ENCODE measurements around the gene NEURL1B. TPM values are rescaled to one million over a fixed set of nuclear protein-coding genes. Genes with fewer than 3 reads are reported as not detected.
A peak's percentile ranks its signal among the peaks of the same experiment; 100 is the strongest.

NEURL1B gene
- total RNA-seq, 1 donor from 2014 or later = 30.9 TPM

DNA sequence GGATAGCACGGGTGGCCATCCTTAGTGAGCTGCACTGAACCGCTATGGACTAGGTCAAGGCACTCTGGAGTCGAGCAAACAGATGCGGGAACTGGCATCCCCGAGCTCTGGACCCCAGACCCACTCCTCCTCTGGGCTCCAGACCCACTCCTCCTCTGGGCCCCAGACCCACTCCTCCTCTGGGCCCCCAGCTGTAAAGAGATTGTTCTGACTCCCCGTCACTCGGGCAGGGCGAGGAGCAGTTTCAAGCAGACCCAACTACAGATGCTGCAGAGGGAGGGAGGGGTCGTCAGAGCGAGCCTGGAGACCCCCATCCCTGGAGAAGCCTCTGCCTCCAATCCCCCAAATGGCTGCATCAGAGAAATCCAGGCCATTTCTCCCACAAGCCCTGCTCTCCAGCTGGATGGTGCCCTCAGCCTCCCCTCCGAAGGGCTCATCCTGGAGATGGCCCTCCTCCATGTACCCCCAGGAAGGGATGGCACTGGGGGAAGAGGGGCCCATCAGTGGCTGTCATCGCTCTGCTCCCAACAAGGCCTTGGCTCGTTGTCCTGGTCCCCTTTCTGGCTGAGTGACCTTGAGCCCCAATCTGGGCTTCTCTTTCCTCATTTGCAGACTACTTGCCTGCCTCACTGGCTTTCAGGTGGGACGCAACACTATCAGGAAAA, 91.3 kb downstream of the NEURL1B start:
- Histone ChIP-seq H3K27me3 (no peaks in the 10 kb centered on the region), H3K9me3 (no peaks in the 10 kb centered on the region), H3K36me3 (no peaks in the 10 kb centered on the region), H3K4me1 (peaks cover 35% of the 10 kb centered on the region), H3K4me3 (no peak overlapping the region), H3K27ac (peak overlapping the region; percentile 95)
- TF ChIP-seq, protein P1, sequence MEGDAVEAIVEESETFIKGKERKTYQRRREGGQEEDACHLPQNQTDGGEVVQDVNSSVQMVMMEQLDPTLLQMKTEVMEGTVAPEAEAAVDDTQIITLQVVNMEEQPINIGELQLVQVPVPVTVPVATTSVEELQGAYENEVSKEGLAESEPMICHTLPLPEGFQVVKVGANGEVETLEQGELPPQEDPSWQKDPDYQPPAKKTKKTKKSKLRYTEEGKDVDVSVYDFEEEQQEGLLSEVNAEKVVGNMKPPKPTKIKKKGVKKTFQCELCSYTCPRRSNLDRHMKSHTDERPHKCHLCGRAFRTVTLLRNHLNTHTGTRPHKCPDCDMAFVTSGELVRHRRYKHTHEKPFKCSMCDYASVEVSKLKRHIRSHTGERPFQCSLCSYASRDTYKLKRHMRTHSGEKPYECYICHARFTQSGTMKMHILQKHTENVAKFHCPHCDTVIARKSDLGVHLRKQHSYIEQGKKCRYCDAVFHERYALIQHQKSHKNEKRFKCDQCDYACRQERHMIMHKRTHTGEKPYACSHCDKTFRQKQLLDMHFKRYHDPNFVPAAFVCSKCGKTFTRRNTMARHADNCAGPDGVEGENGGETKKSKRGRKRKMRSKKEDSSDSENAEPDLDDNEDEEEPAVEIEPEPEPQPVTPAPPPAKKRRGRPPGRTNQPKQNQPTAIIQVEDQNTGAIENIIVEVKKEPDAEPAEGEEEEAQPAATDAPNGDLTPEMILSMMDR (IDR thresholded peaks at IDR 0.05) = no peak
- TF ChIP-seq POLR2A (IDR thresholded peaks at IDR 0.05) (no peak), POLR2AphosphoS5 (IDR thresholded peaks at IDR 0.05; ENCODE audit: insufficient read depth in 1 of 2, low read depth in 1 of 2) (no peak)
- DNase-seq (ENCODE audit: extremely low spot score in 2 of 2) = no peak
- intact Hi-C loops (cut with DNase I) = loop anchor here (5.0 kb wide), 1 partner anchor 35 kb away; no protein-coding TSS in a partner anchor

DNA sequence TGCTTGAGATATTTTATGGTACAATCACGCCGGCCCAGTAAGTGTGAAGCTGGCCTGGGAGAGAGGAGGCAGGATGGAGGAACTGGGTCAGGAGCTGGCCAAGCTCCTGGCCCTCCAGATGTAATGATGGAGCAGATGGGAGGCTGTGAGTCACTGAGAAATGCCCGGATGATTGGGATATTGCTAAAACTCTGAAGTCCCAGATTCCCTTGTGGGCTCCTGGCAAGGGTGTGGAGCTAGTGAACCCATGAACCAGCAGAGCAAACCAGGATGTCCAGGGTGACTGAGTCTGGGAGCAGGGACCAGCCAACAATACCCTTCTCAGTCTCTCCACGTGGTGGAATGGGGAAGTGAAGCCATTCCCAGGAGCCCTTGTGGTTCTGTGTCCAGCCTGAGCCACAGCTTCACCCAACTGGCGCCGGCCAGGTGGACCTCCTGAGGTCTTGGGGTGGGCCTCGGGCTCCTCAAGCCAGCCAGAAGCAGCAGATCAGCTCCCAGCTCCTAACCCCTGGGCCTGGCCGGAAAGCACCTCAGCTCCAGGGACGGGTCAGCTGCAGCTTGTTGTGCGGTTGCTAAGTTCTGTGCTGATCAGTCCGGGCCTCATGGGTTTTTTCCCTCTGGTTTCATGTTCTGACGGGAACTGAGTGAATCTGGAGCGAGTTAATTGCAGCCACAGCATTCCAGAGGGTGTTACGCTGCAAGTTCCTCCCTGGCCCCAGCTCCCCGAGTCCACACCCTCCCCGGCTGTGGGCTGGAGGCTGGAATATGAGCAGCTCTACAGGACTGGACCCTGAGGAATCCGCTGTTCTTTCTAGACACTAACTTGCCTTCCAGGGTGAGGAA, 92.3 kb downstream of the NEURL1B start:
- Histone ChIP-seq H3K9me3 (no peaks in the 10 kb centered on the region), H3K4me1 (peaks cover 35% of the 10 kb centered on the region), H3K36me3 (no peaks in the 10 kb centered on the region), H3K4me3 (no peak overlapping the region), H3K27me3 (no peaks in the 10 kb centered on the region), H3K27ac (peak overlapping the region; percentile 95)
- intact Hi-C loops (cut with DNase I) = loop anchor here (5.0 kb wide), 1 partner anchor 34 kb away; no protein-coding TSS in a partner anchor
- TF ChIP-seq POLR2A (IDR thresholded peaks at IDR 0.05) (peak in 1 of 2 donors; percentile 4), POLR2AphosphoS5 (IDR thresholded peaks at IDR 0.05; ENCODE audit: insufficient read depth in 1 of 2, low read depth in 1 of 2) (peak; percentile 63 to 85)
- TF ChIP-seq, protein P1 (IDR thresholded peaks at IDR 0.05) = peak in 1 of 3 experiments; percentile 18
- DNase-seq (ENCODE audit: extremely low spot score in 2 of 2) = peak in 1 of 2 donors; percentile 98

GRCh38 chr5:172733974-172734346, 92.9 kb downstream of the NEURL1B start:
- Histone ChIP-seq H3K4me3 (no peak overlapping the region), H3K4me1 (peaks cover 35% of the 10 kb centered on the region), H3K27me3 (no peaks in the 10 kb centered on the region), H3K9me3 (no peaks in the 10 kb centered on the region), H3K27ac (peak overlapping the region; percentile 95), H3K36me3 (no peaks in the 10 kb centered on the region)
- intact Hi-C loops (cut with DNase I) = loop anchor here (5.0 kb wide), 1 partner anchor 33 kb away; no protein-coding TSS in a partner anchor
- TF ChIP-seq POLR2AphosphoS5 (IDR thresholded peaks at IDR 0.05; ENCODE audit: insufficient read depth in 1 of 2, low read depth in 1 of 2) (no peak), POLR2A (IDR thresholded peaks at IDR 0.05) (no peak)
- TF ChIP-seq, protein P1 (IDR thresholded peaks at IDR 0.05) = no peak
- no peak for DNase-seq (ENCODE audit: extremely low spot score in 2 of 2)

DNA sequence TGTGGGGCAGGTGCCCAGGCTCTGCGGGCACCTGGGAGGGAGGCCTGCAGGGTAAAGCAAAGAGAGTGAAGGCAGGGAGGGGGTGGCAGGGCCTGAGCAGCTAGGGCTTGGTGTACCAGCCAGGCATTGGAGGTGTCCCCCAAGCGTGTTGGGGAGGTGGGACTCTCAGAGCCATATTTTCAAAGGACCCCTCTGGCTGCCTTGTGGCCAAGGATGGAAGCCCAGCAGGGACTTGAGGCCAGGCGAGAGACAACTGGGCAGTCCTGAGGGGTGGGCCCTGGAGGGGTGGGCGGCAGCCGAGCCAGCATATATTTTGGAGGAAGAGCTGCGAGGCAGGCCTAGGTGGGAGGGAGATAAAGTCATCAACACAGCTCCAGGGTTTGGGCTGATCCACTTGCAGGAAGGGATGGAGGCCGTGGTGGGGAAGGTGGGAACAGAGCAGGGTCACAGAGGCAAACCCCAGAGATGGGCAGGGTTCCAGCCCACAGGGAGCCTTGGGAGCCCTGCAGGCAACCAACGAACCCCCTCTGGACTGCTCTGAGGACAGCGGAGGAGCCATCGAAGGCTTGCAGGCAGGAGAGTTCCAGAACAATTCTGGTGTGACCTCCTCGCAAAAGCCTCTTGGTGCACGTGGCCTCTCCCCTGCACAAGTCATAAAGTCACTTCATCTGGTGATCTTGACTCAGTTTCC, 94.2 kb downstream of the NEURL1B start:
- DNase-seq (ENCODE audit: extremely low spot score in 2 of 2) = no peak

More for the DNA sequence above, 94.2 kb downstream of the NEURL1B start:
- Histone ChIP-seq H3K27ac (peak overlapping the region; percentile 95), H3K9me3 (no peaks in the 10 kb centered on the region), H3K4me1 (peaks cover 38% of the 10 kb centered on the region), H3K27me3 (no peaks in the 10 kb centered on the region), H3K4me3 (no peak overlapping the region), H3K36me3 (no peaks in the 10 kb centered on the region)
- intact Hi-C loops (cut with DNase I) = no loop called here
- TF ChIP-seq, protein P1 (IDR thresholded peaks at IDR 0.05) = no peak
- TF ChIP-seq POLR2A (IDR thresholded peaks at IDR 0.05) = no peak
- TF ChIP-seq POLR2AphosphoS5 (IDR thresholded peaks at IDR 0.05; ENCODE audit: insufficient read depth in 1 of 2, low read depth in 1 of 2) = no peak
